Measurements from ENCODE around the gene TICRR.

Gene TICRR

GRCh38 chr15:89613031-89613430, 37.8 kb downstream of the TICRR start:
- Histone ChIP-seq H3K9ac (ENCODE audit: low read depth, low read length) (no peak overlapping the region), H3K4me1 (ENCODE audit: insufficient read depth, low read length) (no peaks in the 10 kb centered on the region), H3K27ac (ENCODE audit: low read length) (no peak overlapping the region), H3K9me3 (ENCODE audit: insufficient read depth, low read depth, low read length) (no peaks in the 10 kb centered on the region), H3K4me3 (ENCODE audit: low read length) (no peak overlapping the region), H3K27me3 (ENCODE audit: insufficient read depth, low read length) (no peaks in the 10 kb centered on the region), H3K36me3 (ENCODE audit: insufficient read depth, low read depth, low read length) (peaks cover 94% of the 10 kb centered on the region)

GRCh38 chr15:89614164-89614563, 38.9 kb downstream of the TICRR start:
- H3K9me3 ChIP-seq (ENCODE audit: insufficient read depth, low read depth, low read length), result no peaks in the 10 kb centered on the region
- H3K4me1 ChIP-seq (ENCODE audit: insufficient read depth, low read length), result no peaks in the 10 kb centered on the region
- no peak overlapping the region for H3K9ac ChIP-seq (ENCODE audit: low read depth, low read length)
- H3K27ac ChIP-seq (ENCODE audit: low read length), result no peak overlapping the region
- H3K27me3 ChIP-seq (ENCODE audit: insufficient read depth, low read length), result no peaks in the 10 kb centered on the region
- H3K36me3 ChIP-seq (ENCODE audit: insufficient read depth, low read depth, low read length), result peaks cover 94% of the 10 kb centered on the region
- H3K4me3 ChIP-seq (ENCODE audit: low read length), result no peak overlapping the region

- Histone ChIP-seq H3K9me3 (ENCODE audit: insufficient read depth, low read depth, low read length) (no peaks in the 10 kb centered on the region), H3K27ac (ENCODE audit: low read length) (no peak overlapping the region), H3K36me3 (ENCODE audit: insufficient read depth, low read depth, low read length) (peaks cover 94% of the 10 kb centered on the region), H3K9ac (ENCODE audit: low read depth, low read length) (no peak overlapping the region), H3K27me3 (ENCODE audit: insufficient read depth, low read length) (no peaks in the 10 kb centered on the region), H3K4me1 (ENCODE audit: insufficient read depth, low read length) (no peaks in the 10 kb centered on the region), H3K4me3 (ENCODE audit: low read length) (no peak overlapping the region)
These were observed 39.9 kb downstream of the TICRR start for GRCh38 chr15:89615135-89615534.

GRCh38 chr15:89616228-89616627, 41.0 kb downstream of the TICRR start:
- Histone ChIP-seq H3K27me3 (ENCODE audit: insufficient read depth, low read length) (no peaks in the 10 kb centered on the region), H3K4me3 (ENCODE audit: low read length) (no peak overlapping the region), H3K4me1 (ENCODE audit: insufficient read depth, low read length) (no peaks in the 10 kb centered on the region), H3K9ac (ENCODE audit: low read depth, low read length) (no peak overlapping the region), H3K9me3 (ENCODE audit: insufficient read depth, low read depth, low read length) (no peaks in the 10 kb centered on the region), H3K27ac (ENCODE audit: low read length) (no peak overlapping the region), H3K36me3 (ENCODE audit: insufficient read depth, low read depth, low read length) (peaks cover 92% of the 10 kb centered on the region)

GRCh38 chr15:89621547-89621946, 46.3 kb downstream of the TICRR start:
- H3K4me3 ChIP-seq (ENCODE audit: low read length), result no peak overlapping the region
- no peak overlapping the region for H3K27ac ChIP-seq (ENCODE audit: low read length)
- peaks cover 96% of the 10 kb centered on the region for H3K36me3 ChIP-seq (ENCODE audit: insufficient read depth, low read depth, low read length)
- no peaks in the 10 kb centered on the region for H3K4me1 ChIP-seq (ENCODE audit: insufficient read depth, low read length)
- H3K9ac ChIP-seq (ENCODE audit: low read depth, low read length), result no peak overlapping the region
- H3K27me3 ChIP-seq (ENCODE audit: insufficient read depth, low read length), result no peaks in the 10 kb centered on the region
- no peaks in the 10 kb centered on the region for H3K9me3 ChIP-seq (ENCODE audit: insufficient read depth, low read depth, low read length)

- no peaks in the 10 kb centered on the region for H3K4me1 ChIP-seq (ENCODE audit: insufficient read depth, low read length)
- no peak overlapping the region for H3K9ac ChIP-seq (ENCODE audit: low read depth, low read length)
- peaks cover 98% of the 10 kb centered on the region for H3K36me3 ChIP-seq (ENCODE audit: insufficient read depth, low read depth, low read length)
- H3K27ac ChIP-seq (ENCODE audit: low read length), result no peak overlapping the region
- no peak overlapping the region for H3K4me3 ChIP-seq (ENCODE audit: low read length)
- H3K9me3 ChIP-seq (ENCODE audit: insufficient read depth, low read depth, low read length), result no peaks in the 10 kb centered on the region
- no peaks in the 10 kb centered on the region for H3K27me3 ChIP-seq (ENCODE audit: insufficient read depth, low read length)
These were observed 47.9 kb downstream of the TICRR start for GRCh38 chr15:89623165-89623564.

GRCh38 chr15:89625716-89626115, 50.4 kb downstream of the TICRR start:
- no peak overlapping the region for H3K27ac ChIP-seq (ENCODE audit: low read length)
- no peak overlapping the region for H3K4me3 ChIP-seq (ENCODE audit: low read length)
- no peaks in the 10 kb centered on the region for H3K27me3 ChIP-seq (ENCODE audit: insufficient read depth, low read length)
- peaks cover 96% of the 10 kb centered on the region for H3K36me3 ChIP-seq (ENCODE audit: insufficient read depth, low read depth, low read length)
- H3K9ac ChIP-seq (ENCODE audit: low read depth, low read length), result no peak overlapping the region
- no peaks in the 10 kb centered on the region for H3K4me1 ChIP-seq (ENCODE audit: insufficient read depth, low read length)
- no peaks in the 10 kb centered on the region for H3K9me3 ChIP-seq (ENCODE audit: insufficient read depth, low read depth, low read length)

GRCh38 chr15:89627256-89627970, 52.1 kb downstream of the TICRR start:
- Histone ChIP-seq H3K4me3 (ENCODE audit: low read length) (no peak overlapping the region), H3K36me3 (ENCODE audit: insufficient read depth, low read depth, low read length) (peaks cover 97% of the 10 kb centered on the region), H3K9me3 (ENCODE audit: insufficient read depth, low read depth, low read length) (peaks cover 9% of the 10 kb centered on the region), H3K4me1 (ENCODE audit: insufficient read depth, low read length) (no peaks in the 10 kb centered on the region), H3K27ac (ENCODE audit: low read length) (no peak overlapping the region), H3K9ac (ENCODE audit: low read depth, low read length) (no peak overlapping the region), H3K27me3 (ENCODE audit: insufficient read depth, low read length) (no peaks in the 10 kb centered on the region)

GRCh38 chr15:89628301-89628700, 53.0 kb downstream of the TICRR start:
- H3K4me1 ChIP-seq (ENCODE audit: insufficient read depth, low read length), result no peaks in the 10 kb centered on the region
- no peaks in the 10 kb centered on the region for H3K27me3 ChIP-seq (ENCODE audit: insufficient read depth, low read length)
- no peak overlapping the region for H3K4me3 ChIP-seq (ENCODE audit: low read length)
- H3K27ac ChIP-seq (ENCODE audit: low read length), result no peak overlapping the region
- peaks cover 97% of the 10 kb centered on the region for H3K36me3 ChIP-seq (ENCODE audit: insufficient read depth, low read depth, low read length)
- H3K9me3 ChIP-seq (ENCODE audit: insufficient read depth, low read depth, low read length), result peaks cover 16% of the 10 kb centered on the region
- no peak overlapping the region for H3K9ac ChIP-seq (ENCODE audit: low read depth, low read length)

- no peaks in the 10 kb centered on the region for H3K27me3 ChIP-seq (ENCODE audit: insufficient read depth, low read length)
- no peak overlapping the region for H3K27ac ChIP-seq (ENCODE audit: low read length)
- no peak overlapping the region for H3K4me3 ChIP-seq (ENCODE audit: low read length)
- H3K36me3 ChIP-seq (ENCODE audit: insufficient read depth, low read depth, low read length), result peaks cover 97% of the 10 kb centered on the region
- H3K9ac ChIP-seq (ENCODE audit: low read depth, low read length), result no peak overlapping the region
- no peaks in the 10 kb centered on the region for H3K4me1 ChIP-seq (ENCODE audit: insufficient read depth, low read length)
- peaks cover 23% of the 10 kb centered on the region for H3K9me3 ChIP-seq (ENCODE audit: insufficient read depth, low read depth, low read length)
These were observed 53.8 kb downstream of the TICRR start for GRCh38 chr15:89628806-89629715.

- no peaks in the 10 kb centered on the region for H3K27me3 ChIP-seq (ENCODE audit: insufficient read depth, low read length)
- H3K4me1 ChIP-seq (ENCODE audit: insufficient read depth, low read length), result no peaks in the 10 kb centered on the region
- no peak overlapping the region for H3K27ac ChIP-seq (ENCODE audit: low read length)
- no peak overlapping the region for H3K4me3 ChIP-seq (ENCODE audit: low read length)
- H3K36me3 ChIP-seq (ENCODE audit: insufficient read depth, low read depth, low read length), result peaks cover 89% of the 10 kb centered on the region
- peaks cover 23% of the 10 kb centered on the region for H3K9me3 ChIP-seq (ENCODE audit: insufficient read depth, low read depth, low read length)
- no peak overlapping the region for H3K9ac ChIP-seq (ENCODE audit: low read depth, low read length)
These were observed 54.6 kb downstream of the TICRR start for GRCh38 chr15:89629829-89630228.

- Histone ChIP-seq H3K4me3 (ENCODE audit: low read length) (no peak overlapping the region), H3K27me3 (ENCODE audit: insufficient read depth, low read length) (no peaks in the 10 kb centered on the region), H3K4me1 (ENCODE audit: insufficient read depth, low read length) (no peaks in the 10 kb centered on the region), H3K9me3 (ENCODE audit: insufficient read depth, low read depth, low read length) (peaks cover 23% of the 10 kb centered on the region), H3K9ac (ENCODE audit: low read depth, low read length) (no peak overlapping the region), H3K36me3 (ENCODE audit: insufficient read depth, low read depth, low read length) (peaks cover 85% of the 10 kb centered on the region), H3K27ac (ENCODE audit: low read length) (no peak overlapping the region)
These were observed 55.0 kb downstream of the TICRR start for GRCh38 chr15:89630260-89630659.

Data from iPS-20b (cell line).